Sigmoid colon (tissue), 4 donors: ENCODE data around the gene ZG16.

Experiments used
- EP300 ChIP-seq, 4 donors: sonication (generic); formaldehyde crosslinking; IDR thresholded peaks; one replicate each; pipeline ENCODE4 v1.6.1; 2017; ENCODE audit warnings: antibody characterized with exemption in 4 of 4
- POLR2A ChIP-seq, 2 donors: fragments of 450-650 bp; IDR thresholded peaks; one replicate each; pipeline ENCODE4 v1.6.1; 2016; ENCODE audit warnings: antibody characterized with exemption in 2 of 2, mild to moderate bottlenecking in 2 of 2, moderate library complexity in 2 of 2
- POLR2AphosphoS5 ChIP-seq, 4 donors: sonication (generic); formaldehyde crosslinking; IDR thresholded peaks; one replicate each; pipeline ENCODE4 v1.6.1; 2017; ENCODE audit warnings: antibody characterized with exemption in 4 of 4
- TF ChIP-seq, protein P1 (sequence below), 4 experiments: fragments of 450-650 bp in 3 of 4; fragments of 200-600 bp in 1 of 4; IDR thresholded peaks; one replicate each; pipeline ENCODE4 v1.5.1; 2016 to 2019; ENCODE audit warnings: antibody characterized with exemption in 4 of 4, mild to moderate bottlenecking in 3 of 4, moderate library complexity in 2 of 4

DNA sequence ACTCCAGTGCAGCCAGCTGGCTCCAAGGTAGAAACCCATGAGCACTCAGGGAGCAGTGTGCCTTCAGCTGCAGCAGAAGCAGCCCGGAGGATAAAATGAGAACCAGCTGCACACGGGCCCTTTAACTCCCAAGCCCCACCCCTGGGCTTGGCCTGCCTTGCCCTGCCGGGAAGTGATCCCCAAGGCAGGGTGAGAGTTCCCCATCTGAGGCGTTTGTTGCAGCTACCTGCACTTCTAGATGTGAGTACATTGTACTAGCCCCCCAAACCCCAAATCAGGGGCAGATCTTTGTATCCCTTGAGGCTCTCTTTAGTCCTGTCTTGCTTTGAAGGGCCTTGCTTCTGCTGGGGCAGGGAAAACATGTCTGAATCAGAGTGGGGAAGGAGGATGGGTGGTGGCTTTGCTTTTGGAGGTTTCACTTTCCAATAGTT is 42.2 kb downstream of the ZG16 start, which contains the start of gene MVP:
- TF ChIP-seq, protein P1, sequence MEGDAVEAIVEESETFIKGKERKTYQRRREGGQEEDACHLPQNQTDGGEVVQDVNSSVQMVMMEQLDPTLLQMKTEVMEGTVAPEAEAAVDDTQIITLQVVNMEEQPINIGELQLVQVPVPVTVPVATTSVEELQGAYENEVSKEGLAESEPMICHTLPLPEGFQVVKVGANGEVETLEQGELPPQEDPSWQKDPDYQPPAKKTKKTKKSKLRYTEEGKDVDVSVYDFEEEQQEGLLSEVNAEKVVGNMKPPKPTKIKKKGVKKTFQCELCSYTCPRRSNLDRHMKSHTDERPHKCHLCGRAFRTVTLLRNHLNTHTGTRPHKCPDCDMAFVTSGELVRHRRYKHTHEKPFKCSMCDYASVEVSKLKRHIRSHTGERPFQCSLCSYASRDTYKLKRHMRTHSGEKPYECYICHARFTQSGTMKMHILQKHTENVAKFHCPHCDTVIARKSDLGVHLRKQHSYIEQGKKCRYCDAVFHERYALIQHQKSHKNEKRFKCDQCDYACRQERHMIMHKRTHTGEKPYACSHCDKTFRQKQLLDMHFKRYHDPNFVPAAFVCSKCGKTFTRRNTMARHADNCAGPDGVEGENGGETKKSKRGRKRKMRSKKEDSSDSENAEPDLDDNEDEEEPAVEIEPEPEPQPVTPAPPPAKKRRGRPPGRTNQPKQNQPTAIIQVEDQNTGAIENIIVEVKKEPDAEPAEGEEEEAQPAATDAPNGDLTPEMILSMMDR (IDR thresholded peaks at IDR 0.05), result no peak
- TF ChIP-seq POLR2A (IDR thresholded peaks at IDR 0.05), result peak in 1 of 2 donors; percentile 82
- TF ChIP-seq POLR2AphosphoS5 (IDR thresholded peaks at IDR 0.05), result peak; percentile 35 to 82 (median 78)
- no peak for TF ChIP-seq EP300 (IDR thresholded peaks at IDR 0.05)
